Body of pancreas (tissue), 4 donors: ENCODE results near the gene HMX1. TPM values are rescaled to one million over a fixed set of nuclear protein-coding genes. Genes with fewer than 3 reads are reported as not detected.
A peak's percentile ranks its signal among the peaks of the same experiment; 100 is the strongest.

ENCODE experiments used
- ATAC-seq: fragments of 150-250 bp; one replicate; pipeline ENCODE4 v1.9.1; 2016
- DNase-seq, 4 donors: peaks; one replicate each; pipeline ENCODE4 v3.0.0-alpha.2; 2019
- H3K27ac ChIP-seq, 4 donors: fragments of 200-600 bp; sonication (generic); 1 replicate in 3 of 4; 2 replicates in 1 of 4; pipeline versions ENCODE4 v1.5.1 to v1.6.1; 2016 to 2019; ENCODE audit warnings: mild to moderate bottlenecking in 1 of 4, mixed read lengths in 1 of 4, moderate library complexity in 1 of 4
- H3K27me3 ChIP-seq, 2 donors: fragments of 200-600 bp; sonication (generic); one replicate each; pipeline ENCODE4 v1.6.0; 2016; ENCODE audit warnings: mild to moderate bottlenecking in 1 of 2
- H3K36me3 ChIP-seq, 2 donors: fragments of 200-600 bp; sonication (generic); replicated peaks in 1 of 2; 2 replicates each; pipeline ENCODE4 v1.5.1; 2016; ENCODE audit warnings: low read depth in 2 of 2; ENCODE audit not compliant: insufficient read depth in 1 of 2
- H3K4me1 ChIP-seq: fragments of 200-600 bp; sonication (generic); one replicate; pipeline ENCODE4 v1.6.0; 2016
- H3K4me3 ChIP-seq, 2 donors: fragments of 200-600 bp; sonication (generic); 1 replicate in 1 of 2; 2 replicates in 1 of 2; pipeline ENCODE4 v1.5.1; 2016 to 2019
- H3K9me3 ChIP-seq, 3 donors: fragments of 200-600 bp; sonication (generic); 1 replicate in 2 of 3; 2 replicates in 1 of 3; pipeline ENCODE4 v1.5.1; 2016
- POLR2A ChIP-seq, 3 donors: fragments of 450-650 bp; IDR thresholded peaks; one replicate each; pipeline ENCODE4 v1.6.1; 2016; ENCODE audit warnings: antibody characterized with exemption in 3 of 3, mild to moderate bottlenecking in 2 of 3
- WGBS, 2 donors: methylation state at CpG; one replicate each; pipeline ENCODE4 v1.1.5; 2017; 5-methylcytosine and 5-hydroxymethylcytosine counted together
- intact Hi-C: fragments of 100-400 bp; cut with DNase I; formaldehyde crosslinking; loops from one replicate; pipeline ENCODE4 v1.15.1; 2023
- total RNA-seq, 2 donors: library from RNA; depleted of rRNA; stranded (reverse); fragments of >200 nt; gene quantifications; one replicate each; pipeline ENCODE4 v1.1.0, GENCODE V29; 2016
- TF ChIP-seq, protein P1 (sequence below), 7 experiments: fragments of 450-650 bp in 4 of 7; fragments of 200-600 bp in 3 of 7; sonication (generic) in 3 of 7; IDR thresholded peaks; one replicate each; pipeline ENCODE4 v1.5.1; 2016 to 2019; ENCODE audit warnings: antibody characterized with exemption in 7 of 7

The HMX1 gene
- total RNA-seq, 2 donors from 2014 or later = not detected

DNA sequence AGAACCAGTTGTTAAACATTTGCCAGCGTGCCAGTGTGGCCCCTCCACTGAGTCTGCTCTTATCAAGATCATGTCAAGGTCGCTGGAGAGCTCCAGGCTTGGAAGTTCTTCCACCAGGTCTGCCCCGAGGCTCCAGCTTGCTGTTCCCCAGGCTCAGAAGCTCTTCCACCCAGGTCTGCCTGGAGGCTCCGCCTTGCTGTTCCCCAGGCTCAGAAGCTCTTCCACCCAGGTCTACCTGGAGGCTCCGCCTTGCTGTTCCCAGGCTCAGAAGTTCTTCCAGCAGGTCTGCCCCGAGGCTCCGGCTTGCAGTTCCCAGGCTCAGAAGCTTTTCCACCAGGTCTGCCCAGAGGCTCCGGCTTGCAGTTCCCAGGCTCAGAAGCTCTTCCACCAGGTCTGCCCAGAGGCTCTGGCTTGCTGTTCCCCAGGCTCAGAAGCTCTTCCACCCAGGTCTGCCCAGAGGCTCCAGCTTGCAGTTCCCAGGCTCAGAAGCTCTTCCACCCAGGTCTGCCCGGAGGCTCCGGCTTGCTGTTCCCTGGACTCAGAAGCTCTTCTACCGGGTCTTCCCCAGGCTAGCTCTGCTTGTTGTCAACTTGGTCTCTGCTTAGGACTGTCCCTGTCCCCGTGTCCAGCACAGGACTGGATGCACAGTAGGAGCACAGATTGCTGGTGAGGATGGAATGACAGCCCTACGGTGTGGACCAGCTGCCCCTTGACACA is 54.4 kb downstream of the HMX1 start:
- peak in 1 of 4 donors; percentile 10 for DNase-seq
- Histone ChIP-seq H3K4me3 (no peak overlapping the region), H3K9me3 (no peaks in the 10 kb centered on the region), H3K4me1 (no peaks in the 10 kb centered on the region), H3K36me3 (no peaks in the 10 kb centered on the region), H3K27ac (no peak overlapping the region), H3K27me3 (no peaks in the 10 kb centered on the region)
- TF ChIP-seq POLR2A (IDR thresholded peaks at IDR 0.05) = no peak
- TF ChIP-seq, protein P1, sequence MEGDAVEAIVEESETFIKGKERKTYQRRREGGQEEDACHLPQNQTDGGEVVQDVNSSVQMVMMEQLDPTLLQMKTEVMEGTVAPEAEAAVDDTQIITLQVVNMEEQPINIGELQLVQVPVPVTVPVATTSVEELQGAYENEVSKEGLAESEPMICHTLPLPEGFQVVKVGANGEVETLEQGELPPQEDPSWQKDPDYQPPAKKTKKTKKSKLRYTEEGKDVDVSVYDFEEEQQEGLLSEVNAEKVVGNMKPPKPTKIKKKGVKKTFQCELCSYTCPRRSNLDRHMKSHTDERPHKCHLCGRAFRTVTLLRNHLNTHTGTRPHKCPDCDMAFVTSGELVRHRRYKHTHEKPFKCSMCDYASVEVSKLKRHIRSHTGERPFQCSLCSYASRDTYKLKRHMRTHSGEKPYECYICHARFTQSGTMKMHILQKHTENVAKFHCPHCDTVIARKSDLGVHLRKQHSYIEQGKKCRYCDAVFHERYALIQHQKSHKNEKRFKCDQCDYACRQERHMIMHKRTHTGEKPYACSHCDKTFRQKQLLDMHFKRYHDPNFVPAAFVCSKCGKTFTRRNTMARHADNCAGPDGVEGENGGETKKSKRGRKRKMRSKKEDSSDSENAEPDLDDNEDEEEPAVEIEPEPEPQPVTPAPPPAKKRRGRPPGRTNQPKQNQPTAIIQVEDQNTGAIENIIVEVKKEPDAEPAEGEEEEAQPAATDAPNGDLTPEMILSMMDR (IDR thresholded peaks at IDR 0.05) = no peak
- intact Hi-C loops = no loop called here
- no peak for ATAC-seq
- 52 to 58% methylated on average over 8 to 13 of the region's 13 CpGs for WGBS, 2 donors
